ENCODE results near the gene MBD5.

- TF ChIP-seq CTCF (IDR thresholded peaks at IDR 0.05), result no peak
- no peak for TF ChIP-seq POLR2AphosphoS5 (IDR thresholded peaks at IDR 0.05)
These were observed 458.5 kb downstream of the MBD5 start for GRCh38 chr2:148479398-148479797.

All from prostate gland (tissue), 2 donors.